ENCODE data around the gene STK31.
"Not testable (repeated sequence)": the region's sequence is repeated elsewhere in the genome, so short reads cannot be mapped to it uniquely, and the experiment has no call there.

STK31 gene

GRCh38 chr7:23710000-23710399, at the start of gene STK31:
STK31 (plus strand) TSS chr7:23710219; CDS start chr7:23710286, 67 bp downstream.
- DNase-seq: no peak

DNA sequence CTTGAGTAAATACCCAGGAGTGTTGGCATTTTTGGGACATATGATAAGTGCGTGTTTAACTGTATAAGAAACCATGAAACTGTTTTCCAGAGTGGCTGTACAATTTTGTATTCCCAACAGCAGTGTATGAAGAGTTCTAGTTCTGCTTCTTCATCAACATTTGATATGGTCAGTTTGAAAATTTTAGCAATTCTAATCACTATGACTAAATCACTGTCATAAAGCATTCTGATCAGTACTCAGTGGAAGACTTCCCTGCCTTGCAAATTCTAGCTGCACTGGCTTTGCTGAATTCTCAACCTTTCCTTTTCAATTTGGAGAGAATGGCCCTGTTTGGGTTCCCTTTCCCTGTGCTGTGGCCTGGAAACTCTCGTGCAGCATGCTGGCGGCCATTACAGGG, 48.6 kb upstream of the STK31 start:
- no peak for DNase-seq

DNA sequence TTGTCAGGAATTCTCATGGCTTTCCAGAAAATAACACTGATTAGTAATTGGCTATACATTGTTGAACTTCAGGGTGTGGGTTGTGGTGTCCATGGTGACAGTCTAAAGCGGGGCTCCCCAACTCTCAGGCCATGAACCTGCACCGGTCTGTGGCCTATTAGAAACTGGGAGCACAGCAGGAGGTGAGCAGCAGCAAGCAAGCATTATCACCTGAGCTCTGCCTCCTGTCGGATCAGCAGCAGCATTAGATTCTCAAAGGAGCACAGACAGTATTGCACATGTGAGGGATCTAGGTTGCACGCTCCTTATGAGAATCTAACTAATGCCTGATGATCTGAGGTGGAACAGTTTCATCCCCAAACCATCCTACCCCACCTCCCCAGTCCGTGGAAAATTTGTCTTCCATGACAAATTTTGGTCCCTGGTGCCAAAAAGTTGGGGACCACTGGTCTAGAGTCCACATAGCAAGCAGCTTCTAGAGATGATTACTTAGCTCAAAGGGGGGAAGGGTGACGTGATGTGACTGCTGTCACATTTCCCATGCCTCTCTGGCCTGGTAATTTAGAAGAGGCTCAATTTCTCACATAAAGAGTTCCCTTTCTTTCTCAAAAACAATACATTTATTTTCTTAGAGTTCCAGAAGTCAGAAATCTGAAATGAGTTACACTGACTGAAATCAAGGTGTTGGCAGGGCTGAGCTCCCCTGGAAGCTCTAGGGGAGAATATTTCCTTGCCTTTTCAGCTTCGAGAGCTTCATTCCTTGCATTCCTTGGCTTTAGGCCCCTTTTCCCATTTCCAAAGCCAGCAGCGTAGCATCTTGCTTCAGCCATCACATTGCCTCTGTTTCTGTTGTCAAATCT, 47.7 kb upstream of the STK31 start:
- DNase-seq: no peak

GRCh38 chr7:23662984-23663313, 47.1 kb upstream of the STK31 start:
- DNase-seq: no peak

GRCh38 chr7:23664122-23664521, 45.9 kb upstream of the STK31 start:
- no peak for DNase-seq

GRCh38 chr7:23672033-23672432, 38.0 kb upstream of the STK31 start:
- no peak for DNase-seq

GRCh38 chr7:23679898-23680413, 30.1 kb upstream of the STK31 start, which contains the start of gene FAM221A:
FAM221A (plus strand) TSS chr7:23680199; CDS start chr7:23680219, 20 bp downstream.
- DNase-seq: peak; percentile 24 to 65

DNA sequence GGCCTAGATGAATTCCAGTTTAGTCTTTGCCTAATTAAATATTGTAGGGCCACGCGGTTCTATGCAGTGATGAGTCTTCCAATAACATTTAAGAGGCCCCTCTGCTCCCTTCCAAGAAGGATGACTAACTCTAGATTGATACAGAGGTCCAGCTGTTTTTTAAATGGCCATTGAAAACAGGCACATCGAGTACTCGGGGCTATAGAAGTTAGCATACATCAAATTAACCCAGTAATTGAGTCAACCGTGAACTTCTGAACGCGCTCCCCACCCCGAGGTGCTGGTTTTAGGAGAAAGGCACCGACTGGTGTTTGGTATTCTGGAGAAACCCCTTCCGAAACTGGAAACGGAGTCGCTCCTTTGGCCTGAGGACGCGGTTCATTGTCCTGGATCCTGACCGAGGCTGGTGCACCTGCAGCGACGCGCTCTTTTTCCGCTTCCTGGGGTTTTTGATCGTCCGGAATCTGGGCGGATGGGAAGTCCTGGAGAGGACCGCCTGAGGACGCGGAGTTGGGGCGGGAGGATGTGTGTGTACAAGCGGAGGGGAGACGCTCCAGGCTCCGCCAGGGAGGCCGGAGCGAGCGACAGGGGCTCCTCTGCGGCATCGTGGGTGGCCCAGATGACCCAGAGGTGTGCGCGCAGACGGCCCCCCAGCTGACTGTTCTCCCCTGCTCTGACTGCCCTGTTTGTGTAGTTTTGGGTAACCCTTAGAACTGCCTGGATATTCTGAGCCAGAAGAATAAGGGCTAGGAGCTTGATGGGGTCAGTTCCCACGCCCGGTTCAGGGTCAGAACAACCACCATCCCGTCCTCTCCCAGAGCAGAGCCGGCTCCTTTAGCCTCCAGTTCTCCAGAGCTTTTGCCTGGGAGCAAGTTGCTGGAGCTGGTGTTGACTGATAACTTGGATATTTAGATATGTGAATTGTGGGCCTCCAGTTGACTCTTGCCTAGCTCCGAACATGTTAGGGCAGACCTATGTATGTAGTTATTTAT, 29.3 kb upstream of the STK31 start:
- DNase-seq: peak in 1 of 2 experiments; percentile 44

- DNase-seq: not testable (repeated sequence)
These were observed 26.0 kb upstream of the STK31 start for GRCh38 chr7:23684041-23684440.

GRCh38 chr7:23685731-23686130, 24.3 kb upstream of the STK31 start:
- DNase-seq: no peak

DNA sequence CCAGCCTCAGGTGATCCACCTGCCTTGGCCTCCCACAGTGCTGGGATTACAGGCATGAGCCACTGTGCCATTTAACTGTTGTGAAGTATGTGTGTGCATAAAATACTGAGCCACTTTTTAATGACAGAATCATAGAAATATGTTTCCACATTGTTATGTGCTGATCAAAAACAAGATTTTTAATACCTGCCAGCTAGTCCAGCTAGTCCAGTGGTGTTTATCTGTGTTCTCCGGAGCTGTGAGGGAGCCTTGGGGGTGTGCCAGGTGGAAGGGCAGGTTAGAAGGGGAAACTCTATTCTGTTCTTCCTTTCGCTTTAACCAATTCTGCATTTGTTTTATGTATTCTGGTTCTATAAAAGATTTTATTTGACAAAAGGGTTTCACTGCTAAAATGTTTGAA, 23.0 kb upstream of the STK31 start:
- no peak for DNase-seq

- no peak for DNase-seq
These were observed 20.9 kb upstream of the STK31 start for GRCh38 chr7:23689165-23689564.

- no peak for DNase-seq
These were observed 18.7 kb upstream of the STK31 start for GRCh38 chr7:23691320-23691719.

- DNase-seq: no peak
These were observed 16.8 kb upstream of the STK31 start for GRCh38 chr7:23693224-23693623.

DNA sequence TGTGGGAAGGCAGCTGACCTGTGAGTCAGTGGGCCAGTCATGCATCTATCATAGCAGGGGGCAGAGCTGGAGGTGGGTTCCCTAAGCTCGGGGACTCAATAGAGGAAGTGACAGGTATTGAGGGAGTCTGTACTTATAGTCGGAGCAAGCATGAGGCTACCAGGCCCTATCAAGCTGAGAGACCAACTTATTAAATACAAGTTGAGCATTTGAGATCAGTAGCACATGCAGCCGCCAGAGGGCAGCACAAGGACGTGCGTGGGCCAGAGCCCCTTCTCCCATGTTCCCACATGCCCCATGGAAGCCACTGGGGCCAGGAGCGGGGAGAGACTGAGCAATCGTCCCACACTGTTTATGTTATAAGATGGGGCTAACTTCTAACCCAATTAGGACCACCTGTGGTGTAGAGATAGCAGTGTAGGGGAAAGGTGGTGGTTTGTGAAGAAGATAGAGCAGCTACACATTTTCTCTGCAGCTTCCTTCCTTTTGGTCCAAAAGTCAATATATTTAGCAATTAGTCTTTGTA, 13.0 kb upstream of the STK31 start:
- DNase-seq: peak in 1 of 2 experiments; percentile 9

- no peak for DNase-seq
These were observed 11.2 kb upstream of the STK31 start for GRCh38 chr7:23698822-23699221.

DNA sequence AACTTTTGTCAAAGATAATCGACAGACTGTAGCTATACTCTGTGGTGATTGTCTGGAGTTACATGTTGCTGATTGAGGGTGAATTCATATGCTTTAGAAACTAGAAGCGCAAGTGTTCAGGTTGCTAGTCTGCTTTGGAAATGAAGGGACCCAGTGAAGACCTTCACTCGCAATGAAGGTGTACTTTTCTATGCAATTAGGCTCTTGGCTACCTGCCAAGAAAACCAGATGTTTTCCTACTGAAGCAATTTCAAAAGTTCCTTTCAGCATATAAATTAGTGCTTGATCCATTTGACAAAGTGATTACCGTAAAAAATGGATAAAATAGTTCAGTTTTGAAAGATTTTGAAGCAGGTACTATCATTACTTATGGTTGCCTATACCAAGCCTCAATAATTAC, 10.0 kb upstream of the STK31 start:
- DNase-seq: no peak

DNA sequence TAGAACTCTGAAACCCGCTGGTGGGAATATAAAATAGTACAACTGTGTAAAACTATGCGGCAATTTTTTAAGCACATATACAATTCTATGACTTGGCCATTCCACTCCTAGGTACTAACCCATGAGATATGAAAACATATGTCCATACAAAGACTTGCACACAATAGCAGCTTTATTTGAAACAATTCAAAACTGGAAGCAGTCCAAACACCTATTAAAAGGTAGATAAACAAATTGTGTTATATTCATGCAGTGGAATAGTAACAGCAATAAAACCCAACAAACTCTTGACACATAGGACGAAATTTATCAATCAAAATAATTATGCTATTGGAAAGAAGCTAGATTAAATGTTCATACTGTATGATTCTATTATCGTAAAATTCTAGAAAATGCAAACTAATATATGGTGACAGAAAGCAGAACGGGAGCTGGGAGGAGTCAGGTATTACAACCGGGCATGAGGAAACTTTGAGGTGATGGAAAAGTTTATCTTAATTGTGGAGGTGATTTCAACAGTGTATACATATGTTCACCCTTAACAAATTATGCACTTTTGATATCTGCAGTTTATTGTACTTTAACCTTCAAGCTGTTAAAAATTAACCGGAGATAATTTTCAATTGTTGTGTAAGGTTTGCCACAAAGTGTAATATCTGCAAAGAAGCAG, 803 bp upstream of the STK31 start:
- no peak for DNase-seq

DNA sequence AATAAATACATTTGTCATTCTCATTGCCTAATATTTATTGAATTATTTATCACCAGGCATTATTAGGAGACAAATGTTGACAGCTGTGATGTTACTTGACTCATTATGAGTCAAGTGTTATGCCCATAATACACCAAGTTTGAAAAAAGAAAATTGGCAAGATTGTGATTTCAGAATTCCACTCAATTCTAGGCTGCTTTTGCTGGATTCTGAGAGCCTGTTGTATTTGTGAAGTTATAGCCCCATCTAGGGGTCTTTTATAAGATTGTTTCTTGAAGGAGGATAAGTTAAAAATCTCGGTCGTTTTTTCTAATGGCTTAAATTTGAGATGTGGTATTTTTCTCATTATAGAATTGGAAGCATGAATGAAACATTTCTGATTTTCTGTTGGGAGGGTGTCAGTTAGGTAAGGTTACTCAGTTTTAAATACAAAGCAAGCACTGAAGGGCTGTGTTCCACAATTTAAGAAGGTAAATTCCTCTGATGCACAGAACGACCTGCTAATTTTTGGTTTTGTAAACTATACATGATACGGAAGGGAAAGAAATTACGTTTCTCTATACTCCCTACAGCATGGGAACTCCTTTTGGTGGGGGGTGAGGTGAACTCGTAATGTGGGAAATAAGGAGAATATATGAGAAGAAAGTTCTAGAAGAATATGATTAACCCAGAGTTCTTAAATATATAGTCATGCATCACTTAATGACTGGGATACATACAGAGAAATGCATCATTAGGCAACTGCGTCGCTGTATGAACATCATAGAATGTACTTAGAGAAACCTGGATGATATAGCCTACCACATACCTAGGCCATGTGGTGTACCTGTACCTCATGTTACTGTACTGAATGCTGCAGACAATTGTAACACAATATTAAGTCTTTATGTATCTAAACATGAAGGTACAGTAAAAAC, 2.6 kb downstream of the STK31 start:
- no peak for DNase-seq

DNA sequence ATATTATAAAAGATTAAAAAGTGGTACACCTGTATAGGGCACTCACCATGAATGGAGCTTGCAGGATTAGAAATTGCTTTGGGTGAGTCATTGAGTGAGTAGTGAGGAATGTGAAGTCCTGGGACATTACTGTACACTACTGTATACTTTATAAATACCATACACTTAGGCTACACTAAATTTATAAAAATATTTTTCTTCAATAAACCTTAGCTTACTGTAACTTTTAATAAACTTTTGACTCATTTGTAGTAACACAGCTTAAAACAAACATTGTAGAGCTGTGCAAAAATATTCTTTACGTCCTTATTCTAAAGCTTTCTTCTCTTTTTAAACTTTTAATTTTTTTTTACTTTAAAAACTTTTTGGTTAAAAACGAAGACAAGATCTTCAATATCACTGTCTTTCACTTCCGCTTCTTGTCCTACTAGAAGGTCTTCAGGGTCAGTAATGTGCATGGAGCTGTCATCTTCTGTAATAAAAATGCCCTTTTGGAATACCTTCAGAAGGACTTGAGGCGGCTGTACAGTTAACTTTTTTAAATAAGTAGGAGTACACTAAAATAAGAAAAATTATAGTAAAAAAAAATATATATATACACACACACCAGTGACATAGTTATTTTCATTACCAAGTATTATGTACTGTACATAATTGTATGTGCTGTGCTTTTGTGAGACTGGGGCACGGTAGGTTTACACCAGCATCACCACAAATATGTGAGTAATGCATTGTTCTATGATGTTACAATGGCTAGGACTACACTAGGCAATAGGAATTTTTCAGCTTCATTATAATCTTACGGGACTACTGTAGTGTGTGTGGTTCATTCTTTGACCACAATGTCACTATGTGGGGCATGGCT, 3.5 kb downstream of the STK31 start:
- no peak for DNase-seq

DNA sequence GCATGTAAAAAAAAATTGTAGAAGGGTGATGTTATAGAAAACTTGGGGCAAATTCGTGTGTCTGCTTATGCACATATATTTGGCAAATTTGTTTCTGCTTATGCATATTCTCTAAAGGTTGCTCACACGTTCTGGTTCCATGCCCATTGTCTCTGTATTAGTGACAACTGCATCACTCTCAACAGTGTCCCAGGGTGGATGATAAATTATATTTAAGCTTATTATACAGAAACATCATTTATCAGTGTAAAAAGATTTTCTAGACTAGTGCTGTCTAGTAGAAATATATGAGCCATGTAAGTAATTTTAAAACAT, 4.1 kb downstream of the STK31 start:
- no peak for DNase-seq
